SK-N-SH (cell line): ENCODE results near the gene ADAMTS6. TPM values are rescaled to one million over a fixed set of nuclear protein-coding genes. Genes with fewer than 3 reads are reported as not detected.

Source experiments
- CTCF ChIA-PET: fragments of 300-600, 350-600 bp; formaldehyde crosslinking; extraction: SDS; loops from one replicate; lab custom pipeline; 2021; lab: Yijun Ruan, JAX
- POLR2A ChIA-PET: fragments of 350-600 bp; sonication (Branson Sonifier 250); formaldehyde crosslinking; extraction: SDS; loops from one replicate; lab custom pipeline; 2020; ENCODE audit warnings: antibody characterized with exemption, inconsistent platforms; lab: Yijun Ruan, JAX
- DNase-seq: peaks from one replicate; pipeline ENCODE4 v3.0.0; 2012
- H2AFZ ChIP-seq: fragments of 200-600 bp; sonication (generic); 2 replicates; pipeline ENCODE4 v1.8.1; 2016; ENCODE audit warnings: antibody characterized with exemption, mild to moderate bottlenecking, low read depth
- H3F3A ChIP-seq: fragments of 200-600 bp; sonication (generic); replicated peaks from 2 replicates; pipeline ENCODE3; 2016; ENCODE audit warnings: antibody characterized with exemption, mild to moderate bottlenecking; ENCODE audit not compliant: insufficient read depth
- H3K27ac ChIP-seq, 2 experiments: fragments of 200-500 bp in 1 of 2; fragments of 200-600 bp in 1 of 2; sonication (Bioruptor generic) in 1 of 2; sonication (generic), shearing (Covaris generic) in 1 of 2; 2 replicates each; pipeline versions ENCODE4 v1.5.1 to v1.6.1; 2014 to 2016; ENCODE audit warnings: low read depth in 2 of 2, inconsistent platforms in 1 of 2, low read length in 1 of 2, mild to moderate bottlenecking in 1 of 2, mixed read lengths in 1 of 2
- H3K27me3 ChIP-seq: fragments of 200-600 bp; sonication (generic), shearing (Covaris generic); 2 replicates; pipeline ENCODE4 v1.6.1; 2016; ENCODE audit warnings: mixed run types; ENCODE audit not compliant: insufficient read depth
- H3K36me3 ChIP-seq, 2 experiments: fragments of 200-500 bp in 1 of 2; fragments of 200-600 bp in 1 of 2; sonication (Bioruptor generic) in 1 of 2; sonication (generic) in 1 of 2; replicated peaks in 1 of 2; 2 replicates each; pipeline versions ENCODE3 to v1.5.1; 2014 to 2016; ENCODE audit warnings: low read length in 1 of 2, mild to moderate bottlenecking in 1 of 2; ENCODE audit not compliant: insufficient read depth in 2 of 2, control insufficient read depth in 1 of 2
- H3K4me1 ChIP-seq, 2 experiments: fragments of 200-500 bp in 1 of 2; fragments of 200-600 bp in 1 of 2; sonication (Bioruptor generic) in 1 of 2; sonication (generic), shearing (Covaris generic) in 1 of 2; 2 replicates each; pipeline versions ENCODE4 v1.5.1 to v1.6.1; 2014 to 2016; ENCODE audit warnings: low read depth in 1 of 2, low read length in 1 of 2, mixed run types in 1 of 2; ENCODE audit not compliant: insufficient read depth in 2 of 2, control insufficient read depth in 1 of 2
- H3K4me2 ChIP-seq: fragments of 200-600 bp; sonication (generic), shearing (Covaris generic); 2 replicates; pipeline ENCODE4 v1.6.1; 2017; ENCODE audit warnings: mixed run types
- H3K4me3 ChIP-seq, 2 experiments: fragments of 200-500 bp in 1 of 2; fragments of 200-600 bp in 1 of 2; sonication (Bioruptor generic) in 1 of 2; sonication (generic), shearing (Covaris generic) in 1 of 2; 2 replicates each; pipeline versions ENCODE4 v1.5.1 to v1.8.1; 2014 to 2016; ENCODE audit warnings: low read depth in 2 of 2, inconsistent platforms in 1 of 2, low read length in 1 of 2, mild to moderate bottlenecking in 1 of 2, mixed read lengths in 1 of 2, moderate library complexity in 1 of 2
- H3K79me2 ChIP-seq: fragments of 200-600 bp; sonication (generic); 2 replicates; pipeline ENCODE4 v1.8.1; 2017; ENCODE audit warnings: mild to moderate bottlenecking; ENCODE audit not compliant: insufficient read depth
- H3K9ac ChIP-seq: fragments of 200-600 bp; sonication (generic); 2 replicates; pipeline ENCODE4 v1.6.1; 2017; ENCODE audit warnings: mixed run types
- H3K9me2 ChIP-seq: fragments of 200-600 bp; sonication (generic); 2 replicates; pipeline ENCODE4 v1.6.1; 2017; ENCODE audit warnings: mixed run types
- H3K9me3 ChIP-seq: fragments of 200-600 bp; sonication (generic); 2 replicates; pipeline ENCODE4 v1.6.1; 2017; ENCODE audit warnings: mixed run types, mild to moderate bottlenecking, moderate library complexity
- H4K20me1 ChIP-seq: fragments of 200-600 bp; sonication (generic); 2 replicates; pipeline ENCODE4 v1.6.1; 2017; ENCODE audit warnings: mild to moderate bottlenecking, mixed run types; ENCODE audit not compliant: insufficient read depth
- CHD2 ChIP-seq: fragments of 150-350 bp; IDR thresholded peaks from 2 replicates; pipeline ENCODE4 v1.6.1; 2018; ENCODE audit warnings: low read length; ENCODE audit not compliant: partially characterized antibody
- ELF1 ChIP-seq: IDR thresholded peaks from 2 replicates; pipeline ENCODE4 v1.4.0; 2012
- FOSL2 ChIP-seq: IDR thresholded peaks from 2 replicates; pipeline ENCODE4 v1.4.0; 2012; ENCODE audit warnings: low read depth, mild to moderate bottlenecking, moderate library complexity, borderline replicate concordance
- FOXM1 ChIP-seq: IDR thresholded peaks from 2 replicates; pipeline ENCODE4 v1.4.0; 2012; ENCODE audit warnings: low read depth, mild to moderate bottlenecking
- MEF2A ChIP-seq: IDR thresholded peaks from 2 replicates; pipeline ENCODE4 v1.4.0; 2012; ENCODE audit warnings: low read depth, borderline replicate concordance
- MXI1 ChIP-seq: IDR thresholded peaks from 2 replicates; pipeline ENCODE4 v1.6.1; 2012; ENCODE audit warnings: mild to moderate bottlenecking, low read depth, low read length, improper control_type of control experiment
- NFIC ChIP-seq: IDR thresholded peaks from 2 replicates; pipeline ENCODE4 v1.4.0; 2012; ENCODE audit warnings: borderline replicate concordance
- NRF1 ChIP-seq: IDR thresholded peaks from 2 replicates; pipeline ENCODE4 v1.6.1; 2012; ENCODE audit warnings: low read depth, mild to moderate bottlenecking, low read length
- POLR2AphosphoS5 ChIP-seq: IDR thresholded peaks from 2 replicates; pipeline ENCODE4 v1.6.1; 2012; ENCODE audit warnings: low read depth, low read length
- RAD21 ChIP-seq: IDR thresholded peaks from 2 replicates; pipeline ENCODE4 v1.6.1; 2012; ENCODE audit warnings: mild to moderate bottlenecking, low read length
- RCOR1 ChIP-seq: fragments of 150-350 bp; IDR thresholded peaks from 2 replicates; pipeline ENCODE4 v1.6.1; 2017; ENCODE audit warnings: antibody characterized with exemption, low read length
- RXRA ChIP-seq: IDR thresholded peaks from 2 replicates; pipeline ENCODE4 v1.4.0; 2012; ENCODE audit warnings: low read depth, mild to moderate bottlenecking, borderline replicate concordance
- TAF1 ChIP-seq: IDR thresholded peaks from 2 replicates; pipeline ENCODE4 v1.6.1; 2012; ENCODE audit warnings: low read depth, mild to moderate bottlenecking, low read length, moderate library complexity, borderline replicate concordance
- TCF12 ChIP-seq: IDR thresholded peaks from 2 replicates; pipeline ENCODE4 v1.4.0; 2012
- YY1 ChIP-seq: IDR thresholded peaks from 2 replicates; pipeline ENCODE4 v1.4.0; 2012; ENCODE audit warnings: low read depth, mild to moderate bottlenecking
- WGBS: methylation state at CpG from one replicate; pipeline ENCODE4 v1.1.6; 2017; ENCODE audit warnings: low lambda C conversion rate; 5-methylcytosine and 5-hydroxymethylcytosine counted together
- polyA plus RNA-seq, 3 experiments: library from polyadenylated mRNA; depleted of rRNA; stranded (reverse); fragments of >200 nt; gene quantifications; 2 replicates each; pipeline ENCODE4 v1.2.3, GENCODE V29; 2012
- TF ChIP-seq, protein P1 (sequence below): fragments of 150-350 bp; IDR thresholded peaks from 2 replicates; pipeline ENCODE4 v1.6.1; 2016; ENCODE audit warnings: mild to moderate bottlenecking, low read depth, low read length
- TF ChIP-seq, protein P2 (sequence below): fragments of 150-350 bp; IDR thresholded peaks from 2 replicates; pipeline ENCODE4 v1.6.1; 2017; ENCODE audit warnings: antibody characterized with exemption, low read length, low read depth, borderline replicate concordance
- TF ChIP-seq, protein P3 (sequence below): IDR thresholded peaks from 2 replicates; pipeline ENCODE4 v1.4.0; 2012; ENCODE audit warnings: low read depth
- TF ChIP-seq, protein P4 (sequence below): IDR thresholded peaks from 2 replicates; pipeline ENCODE4 v1.4.0; 2012; ENCODE audit warnings: low read depth, borderline replicate concordance
- TF ChIP-seq, protein P5 (sequence below): IDR thresholded peaks from 2 replicates; pipeline ENCODE4 v1.6.1; 2012; ENCODE audit warnings: mild to moderate bottlenecking, low read depth, low read length, moderate library complexity

ADAMTS6 gene
- polyA plus RNA-seq, 1 of the 3 experiments (the other 2 are of a cell fraction), result 15.0 TPM

DNA sequence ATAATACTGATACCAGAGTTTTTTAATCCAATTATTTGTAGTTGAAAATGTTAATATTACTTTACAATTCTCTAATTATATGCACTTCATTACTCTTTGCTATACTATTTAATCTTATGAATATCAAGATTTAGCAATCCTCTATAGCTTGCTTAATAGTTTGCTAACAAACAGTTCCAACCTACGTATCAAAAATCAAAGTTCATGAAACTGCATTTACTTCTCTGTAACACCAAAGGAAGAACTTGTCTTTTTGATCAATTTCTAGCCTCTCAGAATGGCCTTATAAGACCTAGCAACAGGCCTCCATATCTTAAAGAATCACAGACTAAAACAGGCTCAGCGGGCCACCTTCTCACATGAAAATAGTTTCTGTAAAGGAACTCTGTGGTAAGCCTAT is 68.9 kb downstream of the ADAMTS6 start:
- TF ChIP-seq, protein P1, sequence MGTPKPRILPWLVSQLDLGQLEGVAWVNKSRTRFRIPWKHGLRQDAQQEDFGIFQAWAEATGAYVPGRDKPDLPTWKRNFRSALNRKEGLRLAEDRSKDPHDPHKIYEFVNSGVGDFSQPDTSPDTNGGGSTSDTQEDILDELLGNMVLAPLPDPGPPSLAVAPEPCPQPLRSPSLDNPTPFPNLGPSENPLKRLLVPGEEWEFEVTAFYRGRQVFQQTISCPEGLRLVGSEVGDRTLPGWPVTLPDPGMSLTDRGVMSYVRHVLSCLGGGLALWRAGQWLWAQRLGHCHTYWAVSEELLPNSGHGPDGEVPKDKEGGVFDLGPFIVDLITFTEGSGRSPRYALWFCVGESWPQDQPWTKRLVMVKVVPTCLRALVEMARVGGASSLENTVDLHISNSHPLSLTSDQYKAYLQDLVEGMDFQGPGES, result no peak
- TF ChIP-seq NRF1 (no peak), RAD21 (no peak), TCF12 (no peak), MEF2A (no peak), NFIC (no peak), ELF1 (no peak), MXI1 (no peak), FOSL2 (no peak), RCOR1 (no peak), FOXM1 (no peak), RXRA (no peak), CHD2 (no peak), YY1 (no peak), POLR2AphosphoS5 (no peak), TAF1 (no peak)
- TF ChIP-seq, protein P2, sequence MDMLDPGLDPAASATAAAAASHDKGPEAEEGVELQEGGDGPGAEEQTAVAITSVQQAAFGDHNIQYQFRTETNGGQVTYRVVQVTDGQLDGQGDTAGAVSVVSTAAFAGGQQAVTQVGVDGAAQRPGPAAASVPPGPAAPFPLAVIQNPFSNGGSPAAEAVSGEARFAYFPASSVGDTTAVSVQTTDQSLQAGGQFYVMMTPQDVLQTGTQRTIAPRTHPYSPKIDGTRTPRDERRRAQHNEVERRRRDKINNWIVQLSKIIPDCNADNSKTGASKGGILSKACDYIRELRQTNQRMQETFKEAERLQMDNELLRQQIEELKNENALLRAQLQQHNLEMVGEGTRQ, result no peak
- TF ChIP-seq, protein P3, sequence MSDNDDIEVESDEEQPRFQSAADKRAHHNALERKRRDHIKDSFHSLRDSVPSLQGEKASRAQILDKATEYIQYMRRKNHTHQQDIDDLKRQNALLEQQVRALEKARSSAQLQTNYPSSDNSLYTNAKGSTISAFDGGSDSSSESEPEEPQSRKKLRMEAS, result no peak
- TF ChIP-seq, protein P4, sequence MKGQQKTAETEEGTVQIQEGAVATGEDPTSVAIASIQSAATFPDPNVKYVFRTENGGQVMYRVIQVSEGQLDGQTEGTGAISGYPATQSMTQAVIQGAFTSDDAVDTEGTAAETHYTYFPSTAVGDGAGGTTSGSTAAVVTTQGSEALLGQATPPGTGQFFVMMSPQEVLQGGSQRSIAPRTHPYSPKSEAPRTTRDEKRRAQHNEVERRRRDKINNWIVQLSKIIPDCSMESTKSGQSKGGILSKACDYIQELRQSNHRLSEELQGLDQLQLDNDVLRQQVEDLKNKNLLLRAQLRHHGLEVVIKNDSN, result no peak
- TF ChIP-seq, protein P5, sequence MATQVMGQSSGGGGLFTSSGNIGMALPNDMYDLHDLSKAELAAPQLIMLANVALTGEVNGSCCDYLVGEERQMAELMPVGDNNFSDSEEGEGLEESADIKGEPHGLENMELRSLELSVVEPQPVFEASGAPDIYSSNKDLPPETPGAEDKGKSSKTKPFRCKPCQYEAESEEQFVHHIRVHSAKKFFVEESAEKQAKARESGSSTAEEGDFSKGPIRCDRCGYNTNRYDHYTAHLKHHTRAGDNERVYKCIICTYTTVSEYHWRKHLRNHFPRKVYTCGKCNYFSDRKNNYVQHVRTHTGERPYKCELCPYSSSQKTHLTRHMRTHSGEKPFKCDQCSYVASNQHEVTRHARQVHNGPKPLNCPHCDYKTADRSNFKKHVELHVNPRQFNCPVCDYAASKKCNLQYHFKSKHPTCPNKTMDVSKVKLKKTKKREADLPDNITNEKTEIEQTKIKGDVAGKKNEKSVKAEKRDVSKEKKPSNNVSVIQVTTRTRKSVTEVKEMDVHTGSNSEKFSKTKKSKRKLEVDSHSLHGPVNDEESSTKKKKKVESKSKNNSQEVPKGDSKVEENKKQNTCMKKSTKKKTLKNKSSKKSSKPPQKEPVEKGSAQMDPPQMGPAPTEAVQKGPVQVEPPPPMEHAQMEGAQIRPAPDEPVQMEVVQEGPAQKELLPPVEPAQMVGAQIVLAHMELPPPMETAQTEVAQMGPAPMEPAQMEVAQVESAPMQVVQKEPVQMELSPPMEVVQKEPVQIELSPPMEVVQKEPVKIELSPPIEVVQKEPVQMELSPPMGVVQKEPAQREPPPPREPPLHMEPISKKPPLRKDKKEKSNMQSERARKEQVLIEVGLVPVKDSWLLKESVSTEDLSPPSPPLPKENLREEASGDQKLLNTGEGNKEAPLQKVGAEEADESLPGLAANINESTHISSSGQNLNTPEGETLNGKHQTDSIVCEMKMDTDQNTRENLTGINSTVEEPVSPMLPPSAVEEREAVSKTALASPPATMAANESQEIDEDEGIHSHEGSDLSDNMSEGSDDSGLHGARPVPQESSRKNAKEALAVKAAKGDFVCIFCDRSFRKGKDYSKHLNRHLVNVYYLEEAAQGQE, result no peak
- Histone ChIP-seq H3K27me3 (no peaks in the 10 kb centered on the region), H3F3A (peaks cover 28% of the 10 kb centered on the region), H3K9ac (no peak overlapping the region), H3K79me2 (peaks cover 88% of the 10 kb centered on the region), H4K20me1 (no peaks in the 10 kb centered on the region), H3K27ac (no peak overlapping the region), H3K4me3 (no peak overlapping the region), H3K4me1 (no peaks in the 10 kb centered on the region), H3K36me3 (peaks cover 0 to 74% of the 10 kb centered on the region in 2 experiments), H2AFZ (no peak overlapping the region), H3K9me2 (peaks cover 4% of the 10 kb centered on the region; the same call in 1 of the 2 replicates), H3K9me3 (0 out of 2 replicates have a peak, but pooled peaks cover 7% of the 10 kb centered on the region), H3K4me2 (no peak overlapping the region)
- 97% methylated on average over 2 of the region's 2 CpGs for WGBS
- ChIA-PET CTCF (no interaction called here), POLR2A (no interaction called here)
- DNase-seq, result no peak
